Liver (tissue), 9 donors: ENCODE results near the gene SLC26A1. TPM values are rescaled to one million over a fixed set of nuclear protein-coding genes. Genes with fewer than 3 reads are reported as not detected.

ENCODE experiments used
- DNase-seq: peaks from one replicate; pipeline ENCODE4 v3.0.0-alpha.2; 2017; ENCODE audit warnings: low spot score
- H3K27ac ChIP-seq, 2 donors: one replicate each; pipeline ENCODE4 v1.7.0; 2013; ENCODE audit warnings: inconsistent platforms in 2 of 2, low read length in 2 of 2, control low read depth in 1 of 2, low read depth in 1 of 2, mild to moderate bottlenecking in 1 of 2
- H3K27me3 ChIP-seq, 4 donors: one replicate each; pipeline versions ENCODE4 v1.6.1 to v1.7.0; 2013; ENCODE audit warnings: low read length in 3 of 4, inconsistent platforms in 1 of 4, mild to moderate bottlenecking in 1 of 4, moderate library complexity in 1 of 4; ENCODE audit not compliant: control insufficient read depth in 4 of 4, insufficient read depth in 4 of 4
- H3K36me3 ChIP-seq, 4 donors: one replicate each; pipeline versions ENCODE4 v1.6.1 to v1.7.0; 2013; ENCODE audit warnings: low read length in 3 of 4, mild to moderate bottlenecking in 3 of 4, low read depth in 1 of 4, moderate library complexity in 1 of 4; ENCODE audit not compliant: control insufficient read depth in 4 of 4, insufficient read depth in 3 of 4
- H3K4me1 ChIP-seq, 4 donors: one replicate each; pipeline versions ENCODE4 v1.6.1 to v1.7.0; 2013; ENCODE audit warnings: low read length in 3 of 4, mild to moderate bottlenecking in 3 of 4, moderate library complexity in 1 of 4; ENCODE audit not compliant: control insufficient read depth in 4 of 4, insufficient read depth in 4 of 4
- H3K4me3 ChIP-seq, 3 donors: one replicate each; pipeline versions ENCODE4 v1.6.1 to v1.7.0; 2013; ENCODE audit warnings: low read length in 3 of 3, control low read depth in 1 of 3, low read depth in 1 of 3, mild to moderate bottlenecking in 1 of 3
- H3K9ac ChIP-seq, 2 donors: one replicate each; pipeline ENCODE4 v1.7.0; 2013; ENCODE audit warnings: low read length in 2 of 2, mild to moderate bottlenecking in 2 of 2, moderate library complexity in 2 of 2, control low read depth in 1 of 2, low read depth in 1 of 2
- H3K9me3 ChIP-seq, 4 donors: one replicate each; pipeline versions ENCODE4 v1.6.1 to v1.7.0; 2013; ENCODE audit warnings: low read length in 3 of 4; ENCODE audit not compliant: control insufficient read depth in 4 of 4
- ATF3 ChIP-seq: IDR thresholded peaks from 2 replicates; pipeline ENCODE4 v1.6.1; 2016; ENCODE audit warnings: antibody characterized with exemption
- CTCF ChIP-seq: fragments of 150-350 bp; IDR thresholded peaks from 2 replicates; pipeline ENCODE4 v1.5.1; 2017; ENCODE audit warnings: improper control_type of control experiment, low read depth, low read length; ENCODE audit not compliant: missing input control
- EGR1 ChIP-seq, 2 donors: IDR thresholded peaks; 2 replicates each; pipeline ENCODE4 v1.6.1; 2016 to 2018; ENCODE audit warnings: antibody characterized with exemption in 2 of 2, low read depth in 2 of 2
- FOXA1 ChIP-seq: IDR thresholded peaks from 2 replicates; pipeline ENCODE4 v1.6.1; 2016; ENCODE audit warnings: antibody characterized with exemption
- FOXA2 ChIP-seq: IDR thresholded peaks from 2 replicates; pipeline ENCODE4 v1.6.1; 2016; ENCODE audit warnings: antibody characterized with exemption
- GABPA ChIP-seq, 2 donors: IDR thresholded peaks in 1 of 2; conservative IDR thresholded peaks in 1 of 2; 2 replicates each; pipeline ENCODE4 v1.6.1; 2016; ENCODE audit warnings: antibody characterized with exemption in 2 of 2, mild to moderate bottlenecking in 1 of 2, moderate library complexity in 1 of 2
- HNF4A ChIP-seq, 2 donors: conservative IDR thresholded peaks; 2 replicates each; pipeline ENCODE4 v1.6.1; 2016; ENCODE audit warnings: antibody characterized with exemption in 2 of 2, mild to moderate bottlenecking in 2 of 2
- HNF4G ChIP-seq: IDR thresholded peaks from 2 replicates; pipeline ENCODE4 v1.6.1; 2016; ENCODE audit warnings: antibody characterized with exemption
- JUND ChIP-seq, 2 donors: IDR thresholded peaks; 2 replicates each; pipeline ENCODE4 v1.6.1; 2016; ENCODE audit warnings: antibody characterized with exemption in 2 of 2
- MAX ChIP-seq: IDR thresholded peaks from 2 replicates; pipeline ENCODE4 v1.6.1; 2016; ENCODE audit warnings: antibody characterized with exemption
- NR2F2 ChIP-seq: IDR thresholded peaks from 2 replicates; pipeline ENCODE4 v1.6.1; 2016; ENCODE audit warnings: antibody characterized with exemption
- RAD21 ChIP-seq, 2 donors: IDR thresholded peaks; 2 replicates each; pipeline ENCODE4 v1.6.1; 2016; ENCODE audit warnings: antibody characterized with exemption in 2 of 2, mild to moderate bottlenecking in 2 of 2
- REST ChIP-seq: IDR thresholded peaks from 2 replicates; pipeline ENCODE4 v1.6.1; 2016; ENCODE audit warnings: antibody characterized with exemption, mild to moderate bottlenecking
- RXRA ChIP-seq, 2 donors: IDR thresholded peaks; 2 replicates each; pipeline ENCODE4 v1.6.1; 2017 to 2018; ENCODE audit warnings: antibody characterized with exemption in 2 of 2, mild to moderate bottlenecking in 1 of 2
- SP1 ChIP-seq: IDR thresholded peaks from 2 replicates; pipeline ENCODE4 v1.6.1; 2018; ENCODE audit warnings: antibody characterized with exemption, mild to moderate bottlenecking
- TAF1 ChIP-seq: conservative IDR thresholded peaks from 2 replicates; pipeline ENCODE4 v1.6.1; 2016; ENCODE audit warnings: antibody characterized with exemption, mild to moderate bottlenecking
- YY1 ChIP-seq: IDR thresholded peaks from 2 replicates; pipeline ENCODE4 v1.6.1; 2016; ENCODE audit warnings: antibody characterized with exemption, mild to moderate bottlenecking
- ZBTB33 ChIP-seq: IDR thresholded peaks from 2 replicates; pipeline ENCODE4 v1.6.1; 2016; ENCODE audit warnings: antibody characterized with exemption
- WGBS: extraction: QIAGEN DNeasy Blood & Tissue Kit; methylation state at CpG from one replicate; pipeline ENCODE4 v1.1.7; 2013; 5-methylcytosine and 5-hydroxymethylcytosine counted together
- polyA plus RNA-seq, 2 donors: library from polyadenylated mRNA; stranded (reverse) in 1 of 2; unstranded in 1 of 2; fragments of 200-250 nt in 1 of 2; fragments of >200 nt in 1 of 2; fragmentation: Nextera tagmentation in 1 of 2; extraction: Ambion mirVana in 1 of 2; gene quantifications; one replicate each; pipeline versions ENCODE4 v1.2.1 to v1.2.3, GENCODE V29; 2013 to 2015
- total RNA-seq, 2 donors: library from RNA; depleted of rRNA; stranded (reverse); fragments of >200 nt; gene quantifications; one replicate each; pipeline ENCODE4 v1.2.3, GENCODE V29; 2014
- donor health status: healthy.
- donor health status: healthy.
- donor health status: healthy.
- donor health status: healthy.
- donor health status: healthy.

Gene SLC26A1
- total and polyA plus RNA-seq, 4 donors, result 5.1 to 41.0 (median 26.3) TPM

GRCh38 chr4:957581-958313 lies 35.5 kb downstream of the SLC26A1 start:
- 96% methylated on average over 45 of the region's 45 CpGs for WGBS
- peaks cover 0 to 32% (median 5%) of the 10 kb centered on the region in 4 donors for H3K36me3 ChIP-seq

GRCh38 chr4:957231-957580 lies 36.0 kb downstream of the SLC26A1 start:
- no peaks in the 10 kb centered on the region for H3K9me3 ChIP-seq
- no peak for DNase-seq
- no peaks in the 10 kb centered on the region for H3K4me1 ChIP-seq
- TF ChIP-seq RXRA (IDR thresholded peaks at IDR 0.05) (no peak), EGR1 (IDR thresholded peaks at IDR 0.05; ENCODE audit: low read depth in 2 of 2) (no peak), MAX (no peak), FOXA1 (no peak)
- H3K4me3 ChIP-seq, result no peak overlapping the region
- 92% methylated on average over 8 of the region's 8 CpGs for WGBS
- H3K27ac ChIP-seq, result no peak overlapping the region
- H3K36me3 ChIP-seq, result peaks cover 0 to 30% (median 5%) of the 10 kb centered on the region in 4 donors
- H3K27me3 ChIP-seq, result no peaks in the 10 kb centered on the region
- H3K9ac ChIP-seq, result no peak overlapping the region

More at GRCh38 chr4:957581-958313, 35.5 kb downstream of the SLC26A1 start:
- Histone ChIP-seq H3K9me3 (no peaks in the 10 kb centered on the region), H3K27me3 (no peaks in the 10 kb centered on the region), H3K4me1 (no peaks in the 10 kb centered on the region), H3K9ac (no peak overlapping the region), H3K4me3 (no peak overlapping the region), H3K27ac (no peak overlapping the region)
- TF ChIP-seq FOXA2, result no peak
- no peak for TF ChIP-seq JUND (IDR thresholded peaks at IDR 0.05)
- TF ChIP-seq RAD21 (IDR thresholded peaks at IDR 0.05), result no peak
- no peak for TF ChIP-seq TAF1
- DNase-seq, result no peak

GRCh38 chr4:956531-957230 lies 36.5 kb downstream of the SLC26A1 start:
- H3K36me3 ChIP-seq, result peaks cover 0 to 25% (median 5%) of the 10 kb centered on the region in 4 donors
- 85% methylated on average over 14 of the region's 14 CpGs for WGBS
- no peaks in the 10 kb centered on the region for H3K9me3 ChIP-seq
- no peaks in the 10 kb centered on the region for H3K4me1 ChIP-seq
- no peak overlapping the region for H3K27ac ChIP-seq
- no peak for DNase-seq
- no peak overlapping the region for H3K9ac ChIP-seq
- no peaks in the 10 kb centered on the region for H3K27me3 ChIP-seq
- TF ChIP-seq CTCF (no peak), SP1 (no peak), HNF4A (conservative IDR thresholded peaks at IDR 0.05) (no peak), HNF4G (no peak), TAF1 (no peak), REST (no peak), FOXA1 (no peak), FOXA2 (no peak), EGR1 (IDR thresholded peaks at IDR 0.05; ENCODE audit: low read depth in 2 of 2) (no peak), YY1 (no peak), ATF3 (no peak), JUND (IDR thresholded peaks at IDR 0.05) (no peak), ZBTB33 (no peak), RXRA (IDR thresholded peaks at IDR 0.05) (no peak), MAX (no peak), NR2F2 (no peak), GABPA (IDR thresholded peaks at IDR 0.05 in 1 of 2, conservative IDR thresholded peaks at IDR 0.05 in 1 of 2) (no peak), RAD21 (IDR thresholded peaks at IDR 0.05) (no peak)
- H3K4me3 ChIP-seq, result no peak overlapping the region
